IPS-11a (cell line): ENCODE data around the gene METTL22.

Experiments
- H3K4me3 ChIP-seq: one replicate; pipeline ENCODE4 v1.5.1; 2013; ENCODE audit warnings: low read depth, low read length, control low read depth

METTL22 gene

GRCh38 chr16:8621572-8622314 is at the start of gene METTL22:
TSS of gene METTL22 (plus strand) at chr16:8621698. CDS start at chr16:8625666, 3,968 bp downstream.
- H3K4me3 ChIP-seq = peak within 1 kb of the TSS; percentile 86

GRCh38 chr16:8572063-8572918 is 49.2 kb upstream of the METTL22 start:
- H3K4me3 ChIP-seq = no peak overlapping the region

GRCh38 chr16:8572919-8573724 is 48.4 kb upstream of the METTL22 start:
- H3K4me3 ChIP-seq = no peak overlapping the region

- no peak overlapping the region for H3K4me3 ChIP-seq
Observed at GRCh38 chr16:8575399-8575798, 46.1 kb upstream of the METTL22 start.

- H3K4me3 ChIP-seq = no peak overlapping the region
Observed at GRCh38 chr16:8576141-8577004, 45.1 kb upstream of the METTL22 start.

GRCh38 chr16:8577678-8578304 is 43.7 kb upstream of the METTL22 start:
- no peak overlapping the region for H3K4me3 ChIP-seq

- no peak overlapping the region for H3K4me3 ChIP-seq
Observed at GRCh38 chr16:8579559-8579958, 41.9 kb upstream of the METTL22 start.

- H3K4me3 ChIP-seq = no peak overlapping the region
Observed at GRCh38 chr16:8581831-8582580, 39.5 kb upstream of the METTL22 start.

- no peak overlapping the region for H3K4me3 ChIP-seq
Observed at GRCh38 chr16:8583199-8583598, 38.3 kb upstream of the METTL22 start.

GRCh38 chr16:8583732-8584131 is 37.8 kb upstream of the METTL22 start:
- H3K4me3 ChIP-seq = no peak overlapping the region

GRCh38 chr16:8585041-8585440 is 36.5 kb upstream of the METTL22 start:
- no peak overlapping the region for H3K4me3 ChIP-seq

GRCh38 chr16:8585857-8586256 is 35.6 kb upstream of the METTL22 start:
- no peak overlapping the region for H3K4me3 ChIP-seq

GRCh38 chr16:8587065-8587464 is 34.4 kb upstream of the METTL22 start:
- H3K4me3 ChIP-seq = no peak overlapping the region

- H3K4me3 ChIP-seq = peak overlapping the region; percentile 25
Observed at GRCh38 chr16:8588682-8589056, 32.8 kb upstream of the METTL22 start.

GRCh38 chr16:8589057-8589899 is 32.2 kb upstream of the METTL22 start:
- H3K4me3 ChIP-seq = peak overlapping the region; percentile 25

GRCh38 chr16:8589900-8590688 is 31.4 kb upstream of the METTL22 start, which contains the start of gene TMEM114:
TSS of gene TMEM114 (minus strand) at chr16:8590511. CDS start at chr16:8589838, 673 bp downstream.
- H3K4me3 ChIP-seq = peak within 1 kb of the TSS; percentile 25

GRCh38 chr16:8590811-8591210 is 30.7 kb upstream of the METTL22 start:
- H3K4me3 ChIP-seq = no peak overlapping the region
